Suprapubic skin (tissue), 4 donors: Measurements from ENCODE around the gene SPATA2. TPM values are rescaled to one million over a fixed set of nuclear protein-coding genes. Genes with fewer than 3 reads are reported as not detected.

Source experiments
- DNase-seq, 2 donors: peaks; one replicate each; pipeline ENCODE4 v3.0.0-alpha.2; 2019; ENCODE audit warnings: low spot score in 2 of 2
- H3K27ac ChIP-seq: fragments of 200-600 bp; sonication (generic); one replicate; pipeline ENCODE4 v1.5.1; 2019
- H3K27me3 ChIP-seq: fragments of 200-600 bp; sonication (generic); one replicate; pipeline ENCODE4 v1.5.1; 2019
- H3K36me3 ChIP-seq: fragments of 200-600 bp; sonication (generic); one replicate; pipeline ENCODE4 v1.5.1; 2019
- H3K4me1 ChIP-seq: fragments of 200-600 bp; sonication (generic); one replicate; pipeline ENCODE4 v1.5.1; 2019
- H3K4me3 ChIP-seq: fragments of 200-600 bp; sonication (generic); one replicate; pipeline ENCODE4 v1.5.1; 2019; ENCODE audit warnings: mild to moderate bottlenecking
- H3K9me3 ChIP-seq: fragments of 200-600 bp; sonication (generic); one replicate; pipeline ENCODE4 v1.5.1; 2019
- CTCF ChIP-seq, 2 donors: fragments of 200-600 bp in 1 of 2; fragments of 450-650 bp in 1 of 2; sonication (generic) in 1 of 2; IDR thresholded peaks; one replicate each; pipeline ENCODE4 v1.5.1; 2016 to 2019; ENCODE audit warnings: antibody characterized with exemption in 2 of 2, mild to moderate bottlenecking in 1 of 2, moderate library complexity in 1 of 2
- EP300 ChIP-seq: sonication (generic); formaldehyde crosslinking; IDR thresholded peaks from one replicate; pipeline ENCODE4 v1.6.1; 2017; ENCODE audit warnings: antibody characterized with exemption
- POLR2A ChIP-seq, 2 donors: fragments of 450-650 bp; IDR thresholded peaks; one replicate each; pipeline ENCODE4 v1.6.1; 2017; ENCODE audit warnings: antibody characterized with exemption in 2 of 2, mild to moderate bottlenecking in 2 of 2, moderate library complexity in 2 of 2
- POLR2AphosphoS5 ChIP-seq, 3 donors: sonication (generic); formaldehyde crosslinking; IDR thresholded peaks; one replicate each; pipeline ENCODE4 v1.6.1; 2017; ENCODE audit warnings: antibody characterized with exemption in 3 of 3
- WGBS: methylation state at CpG from one replicate; pipeline ENCODE4 v1.1.5; 2018; 5-methylcytosine and 5-hydroxymethylcytosine counted together
- total RNA-seq, 4 donors: library from RNA; depleted of rRNA; stranded (reverse); fragments of >200 nt; gene quantifications; one replicate each; pipeline ENCODE4 v1.1.0, GENCODE V29; 2016

SPATA2 gene
- total RNA-seq, 4 donors from 2014 or later, result 7.3 to 9.3 (median 8.7) TPM

- 75% methylated on average over 3 of the region's 4 CpGs for WGBS
- no peak overlapping the region for H3K27ac ChIP-seq
- H3K9me3 ChIP-seq, result no peaks in the 10 kb centered on the region
- H3K36me3 ChIP-seq, result peaks cover 49% of the 10 kb centered on the region
- no peak for TF ChIP-seq POLR2AphosphoS5 (IDR thresholded peaks at IDR 0.05)
- TF ChIP-seq POLR2A (IDR thresholded peaks at IDR 0.05), result no peak
- TF ChIP-seq CTCF (IDR thresholded peaks at IDR 0.05), result no peak
- TF ChIP-seq EP300, result no peak
- H3K4me1 ChIP-seq, result peaks cover 23% of the 10 kb centered on the region
- no peak for DNase-seq
- H3K4me3 ChIP-seq, result no peak overlapping the region
- no peaks in the 10 kb centered on the region for H3K27me3 ChIP-seq
These were observed 5.0 kb downstream of the SPATA2 start for GRCh38 chr20:49910340-49910706.

- H3K27me3 ChIP-seq, result no peaks in the 10 kb centered on the region
- 74% methylated on average over 27 of the region's 28 CpGs for WGBS
- H3K9me3 ChIP-seq, result no peaks in the 10 kb centered on the region
- no peak for TF ChIP-seq CTCF (IDR thresholded peaks at IDR 0.05)
- TF ChIP-seq POLR2AphosphoS5 (IDR thresholded peaks at IDR 0.05), result no peak
- no peak for TF ChIP-seq EP300
- TF ChIP-seq POLR2A (IDR thresholded peaks at IDR 0.05), result no peak
- DNase-seq, result no peak
- H3K4me3 ChIP-seq, result no peak overlapping the region
- H3K4me1 ChIP-seq, result peaks cover 22% of the 10 kb centered on the region
- peaks cover 56% of the 10 kb centered on the region for H3K36me3 ChIP-seq
- no peak overlapping the region for H3K27ac ChIP-seq
These were observed 5.6 kb downstream of the SPATA2 start for GRCh38 chr20:49909499-49910339.

- H3K27me3 ChIP-seq, result no peaks in the 10 kb centered on the region
- WGBS, result 71% methylated on average over 9 of the region's 11 CpGs
- peaks cover 69% of the 10 kb centered on the region for H3K36me3 ChIP-seq
- no peaks in the 10 kb centered on the region for H3K9me3 ChIP-seq
- H3K4me3 ChIP-seq, result no peak overlapping the region
- TF ChIP-seq POLR2AphosphoS5 (IDR thresholded peaks at IDR 0.05), result no peak
- no peak for TF ChIP-seq EP300
- no peak for TF ChIP-seq POLR2A (IDR thresholded peaks at IDR 0.05)
- TF ChIP-seq CTCF (IDR thresholded peaks at IDR 0.05), result no peak
- H3K27ac ChIP-seq, result no peak overlapping the region
- no peak for DNase-seq
- peaks cover 6% of the 10 kb centered on the region for H3K4me1 ChIP-seq
These were observed 7.1 kb downstream of the SPATA2 start for GRCh38 chr20:49908258-49908565.

GRCh38 chr20:49907405-49908257 is 7.7 kb downstream of the SPATA2 start:
- 74% methylated on average over 19 of the region's 19 CpGs for WGBS
- TF ChIP-seq POLR2AphosphoS5 (IDR thresholded peaks at IDR 0.05), result no peak
- TF ChIP-seq EP300, result no peak
- TF ChIP-seq CTCF (IDR thresholded peaks at IDR 0.05), result no peak
- Histone ChIP-seq H3K9me3 (no peaks in the 10 kb centered on the region), H3K27me3 (no peaks in the 10 kb centered on the region), H3K27ac (no peak overlapping the region), H3K4me3 (no peak overlapping the region), H3K4me1 (peaks cover 3% of the 10 kb centered on the region), H3K36me3 (peaks cover 71% of the 10 kb centered on the region)
- no peak for DNase-seq

GRCh38 chr20:49906615-49907154 is 8.6 kb downstream of the SPATA2 start:
- Histone ChIP-seq H3K9me3 (no peaks in the 10 kb centered on the region), H3K27ac (no peak overlapping the region), H3K4me3 (no peak overlapping the region), H3K4me1 (no peaks in the 10 kb centered on the region), H3K27me3 (no peaks in the 10 kb centered on the region), H3K36me3 (peaks cover 71% of the 10 kb centered on the region)
- WGBS, result 85% methylated on average over 15 of the region's 15 CpGs
- TF ChIP-seq POLR2A (IDR thresholded peaks at IDR 0.05) (no peak), EP300 (no peak)
- peak in 1 of 2 donors; percentile 60 for DNase-seq
